MM.1S (cell line): ENCODE measurements around the gene IRS1.

ENCODE experiments used
- CTCF ChIP-seq: fragments of 300-600 bp; sonication (generic); IDR thresholded peaks from 2 replicates; pipeline ENCODE4 v1.5.1; 2016; ENCODE audit warnings: antibody characterized with exemption, low read length, mixed read lengths
- EZH2 ChIP-seq: fragments of 300-600 bp; sonication (generic); optimal IDR thresholded peaks from 2 replicates; pipeline ENCODE3; 2017; ENCODE audit warnings: low read depth, mild to moderate bottlenecking, antibody characterized with exemption, low read length, mixed read lengths
- EZH2phosphoT487 ChIP-seq: fragments of 300-600 bp; sonication (generic); IDR thresholded peaks from 2 replicates; pipeline ENCODE4 v1.6.1; 2018; ENCODE audit warnings: antibody characterized with exemption, low read length

- TF ChIP-seq EZH2: no peak
- no peak for TF ChIP-seq EZH2phosphoT487
- no peak for TF ChIP-seq CTCF
Observed at GRCh38 chr2:226788881-226789490, 10.6 kb downstream of the IRS1 start.
